ENCODE measurements around the gene RPLP1. TPM values are rescaled to one million over a fixed set of nuclear protein-coding genes. Genes with fewer than 3 reads are reported as not detected.
"Not testable (repeated sequence)": the region's sequence is repeated elsewhere in the genome, so short reads cannot be mapped to it uniquely, and the experiment has no call there.

Gene RPLP1
- total RNA-seq, 1 experiment from 2014 or later, result 86.1 TPM

- DNase-seq (ENCODE audit: low read depth), result no peak
These were observed 13.0 kb upstream of the RPLP1 start for GRCh38 chr15:69439623-69440022.

- DNase-seq (ENCODE audit: low read depth), result no peak
These were observed 9.5 kb upstream of the RPLP1 start for GRCh38 chr15:69443032-69443611.

GRCh38 chr15:69444686-69445085 is 7.9 kb upstream of the RPLP1 start:
- DNase-seq (ENCODE audit: low read depth), result no peak

- DNase-seq (ENCODE audit: low read depth), result no peak
These were observed 5.7 kb upstream of the RPLP1 start for GRCh38 chr15:69446953-69447352.

- DNase-seq (ENCODE audit: low read depth), result not testable (repeated sequence)
These were observed 2.4 kb upstream of the RPLP1 start for GRCh38 chr15:69450221-69450620.

- DNase-seq (ENCODE audit: low read depth), result peak; percentile 36
These were observed 1.5 kb upstream of the RPLP1 start for GRCh38 chr15:69450968-69451695.

GRCh38 chr15:69451951-69452691 is 497 bp upstream of the RPLP1 start:
- peak; percentile 16 for DNase-seq (ENCODE audit: low read depth)

- DNase-seq (ENCODE audit: low read depth), result no peak
These were observed 2.3 kb downstream of the RPLP1 start for GRCh38 chr15:69454953-69455352.

GRCh38 chr15:69456208-69457166 is 3.9 kb downstream of the RPLP1 start:
- no peak for DNase-seq (ENCODE audit: low read depth)

- DNase-seq (ENCODE audit: low read depth), result no peak
These were observed 5.0 kb downstream of the RPLP1 start for GRCh38 chr15:69457304-69458280.

GRCh38 chr15:69459066-69459465 is 6.4 kb downstream of the RPLP1 start:
- no peak for DNase-seq (ENCODE audit: low read depth)

GRCh38 chr15:69460481-69460880 is 7.9 kb downstream of the RPLP1 start:
- DNase-seq (ENCODE audit: low read depth), result no peak

- no peak for DNase-seq (ENCODE audit: low read depth)
These were observed 9.4 kb downstream of the RPLP1 start for GRCh38 chr15:69462030-69462492.

GRCh38 chr15:69462493-69463181 is 10.0 kb downstream of the RPLP1 start:
- peak; percentile 59 for DNase-seq (ENCODE audit: low read depth)

GRCh38 chr15:69463182-69463756 is 10.7 kb downstream of the RPLP1 start:
- DNase-seq (ENCODE audit: low read depth), result no peak

GRCh38 chr15:69465253-69465652 is 12.6 kb downstream of the RPLP1 start:
- no peak for DNase-seq (ENCODE audit: low read depth)

- no peak for DNase-seq (ENCODE audit: low read depth)
These were observed 14.1 kb downstream of the RPLP1 start for GRCh38 chr15:69466733-69467132.

GRCh38 chr15:69467636-69468035 is 15.0 kb downstream of the RPLP1 start:
- no peak for DNase-seq (ENCODE audit: low read depth)
